HG02610 (cell line): Measurements from ENCODE around the gene SRP68.

Experiments
- ATAC-seq: cut with Tn5 transposase; IDR thresholded peaks from one replicate; pipeline ENCODE4 v1.9.1; 2021; ENCODE audit warnings: mild to moderate bottlenecking, moderate library complexity; ENCODE audit not compliant: unreplicated experiment

Gene SRP68

DNA sequence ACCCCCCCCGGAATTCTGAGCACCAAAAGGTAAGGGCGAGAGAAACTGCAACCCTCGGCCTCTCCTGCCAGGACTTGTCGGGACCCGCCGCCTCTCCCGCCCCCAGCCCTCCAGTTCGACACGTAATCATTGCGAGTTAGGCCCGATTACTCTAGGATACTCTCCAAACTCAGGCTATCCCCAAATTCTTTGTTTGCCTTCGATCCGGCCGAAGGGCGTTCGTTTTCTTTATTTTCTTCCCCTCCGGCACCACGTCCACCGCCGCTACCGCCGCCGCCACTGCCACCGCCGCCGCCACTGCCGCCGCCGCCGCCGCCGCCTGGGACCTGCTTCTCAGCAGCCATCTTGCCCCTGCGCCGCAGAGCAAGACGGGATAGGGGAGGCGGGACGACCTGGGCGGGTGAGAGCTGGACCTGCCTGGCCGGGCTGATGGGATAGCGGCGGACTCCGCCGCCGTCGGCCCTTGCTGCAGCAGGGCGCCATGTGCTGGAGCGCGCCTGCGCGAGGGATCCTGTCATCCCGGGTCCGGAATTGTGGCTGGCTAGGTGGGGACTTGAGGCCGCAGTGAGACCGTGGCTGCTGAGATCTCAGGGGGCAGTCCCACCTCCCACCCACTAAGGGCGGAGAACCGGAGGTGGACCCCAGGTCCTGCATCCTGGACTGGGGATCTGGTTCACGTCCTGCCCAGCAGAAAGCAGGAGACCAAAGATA lies at the start of gene SRP68:
TSS of gene SRP68 (minus strand) at position 370 of the 711 bp plus-strand sequence. CDS start at position 344, 26 bp downstream.
- peak; percentile 96 for ATAC-seq

- ATAC-seq = no peak
These were observed 49.7 kb upstream of the SRP68 start for GRCh38 chr17:76121932-76122430.

GRCh38 chr17:76120658-76121008 lies 48.3 kb upstream of the SRP68 start:
- ATAC-seq = no peak

DNA sequence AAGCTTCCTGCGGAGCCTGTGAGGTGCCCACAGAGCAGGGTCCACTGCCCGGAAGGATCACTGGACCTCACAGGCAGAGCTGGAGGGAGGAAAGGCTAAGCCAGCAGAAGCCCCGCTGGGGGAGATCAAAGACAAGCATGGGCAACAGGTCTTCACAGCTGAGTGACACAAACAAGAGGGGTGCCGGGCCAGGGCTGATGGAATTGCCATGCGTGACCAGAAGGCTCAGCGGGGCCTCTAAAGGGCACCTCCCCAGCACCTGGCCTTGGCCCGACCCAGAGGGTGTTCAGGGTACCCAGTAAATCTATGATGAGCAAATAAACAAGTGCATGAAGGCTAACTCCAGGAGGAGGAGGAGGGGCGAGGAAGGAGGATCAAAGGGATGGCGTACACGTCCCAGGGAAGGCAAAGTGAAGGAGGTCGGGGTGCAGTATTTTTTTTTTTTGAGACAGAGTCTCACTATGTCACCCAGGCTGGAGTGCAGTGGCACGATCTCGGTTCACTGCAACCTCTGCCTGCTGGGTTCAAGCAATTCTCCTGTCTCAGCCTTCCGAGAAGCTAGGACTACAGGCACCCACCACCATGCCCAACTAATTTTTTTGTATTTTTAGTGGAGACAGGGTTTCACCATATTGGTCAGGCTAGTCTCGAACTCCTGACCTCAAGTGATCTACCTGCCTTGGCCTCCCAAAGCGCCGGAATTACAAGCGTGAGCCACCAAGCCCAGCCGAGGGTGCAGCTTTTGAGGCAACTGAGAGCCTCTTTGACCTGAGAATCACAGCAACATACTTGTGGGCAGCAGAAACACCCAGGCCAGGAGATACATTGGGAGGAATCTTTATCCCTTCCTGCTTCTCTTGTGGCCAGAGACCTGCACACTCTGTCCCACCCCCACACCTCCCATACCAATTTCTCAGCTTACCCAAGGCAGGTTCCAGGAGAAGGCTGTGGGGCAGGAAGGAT lies 47.4 kb upstream of the SRP68 start:
- ATAC-seq = no peak

DNA sequence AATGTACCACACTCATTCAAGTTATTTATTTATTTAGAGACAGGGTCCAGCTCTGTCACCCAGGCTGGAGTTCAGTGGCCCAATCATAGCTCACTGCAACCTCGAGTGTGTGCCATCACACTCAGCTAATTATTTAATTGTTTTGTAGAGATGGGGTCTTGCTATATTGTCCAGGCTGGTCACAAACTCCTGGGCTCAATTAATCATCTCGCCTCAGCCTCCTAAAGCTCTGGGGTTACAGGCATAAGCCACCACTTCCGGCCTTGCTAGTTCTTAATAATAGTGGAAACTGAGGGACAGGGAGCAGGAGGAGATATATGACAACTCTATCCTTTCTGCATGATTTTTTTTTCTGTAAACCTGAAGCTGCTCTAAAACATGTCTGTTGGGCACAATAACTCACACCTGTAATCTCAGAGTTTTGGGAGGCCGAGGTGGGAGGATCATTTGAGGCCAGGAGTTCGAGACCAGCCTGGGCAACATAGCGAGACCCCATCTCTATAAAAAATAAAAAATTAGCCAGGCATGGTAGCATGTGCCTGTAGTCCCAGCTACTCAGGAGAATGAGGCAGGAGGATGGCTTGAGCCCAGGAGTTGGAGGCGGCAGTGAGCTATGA lies 42.9 kb upstream of the SRP68 start:
- no peak for ATAC-seq

GRCh38 chr17:76111956-76112355 lies 39.6 kb upstream of the SRP68 start:
- ATAC-seq = no peak

GRCh38 chr17:76107509-76107908 lies 35.2 kb upstream of the SRP68 start:
- no peak for ATAC-seq

DNA sequence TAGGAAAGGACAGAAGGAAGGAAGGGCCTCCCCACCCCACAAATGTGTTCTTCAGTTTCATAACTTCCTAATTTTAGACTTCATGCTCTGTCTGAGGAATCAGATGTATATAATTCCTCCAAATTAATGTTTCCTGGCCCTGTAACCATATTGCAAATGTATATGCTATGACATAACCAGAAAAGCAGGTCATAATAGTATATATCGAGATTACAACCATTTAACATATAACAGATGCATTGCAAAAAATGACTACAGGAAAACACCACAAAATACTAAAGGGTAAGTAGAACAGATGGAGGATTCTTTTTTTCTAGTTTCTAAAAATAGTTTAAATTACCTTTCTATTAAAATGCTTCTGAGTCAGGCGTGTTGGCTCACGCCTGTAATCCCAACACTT lies 34.4 kb upstream of the SRP68 start:
- ATAC-seq = no peak

GRCh38 chr17:76104896-76105231 lies 32.5 kb upstream of the SRP68 start:
- no peak for ATAC-seq

- no peak for ATAC-seq
These were observed 32.0 kb upstream of the SRP68 start for GRCh38 chr17:76104140-76104895.

DNA sequence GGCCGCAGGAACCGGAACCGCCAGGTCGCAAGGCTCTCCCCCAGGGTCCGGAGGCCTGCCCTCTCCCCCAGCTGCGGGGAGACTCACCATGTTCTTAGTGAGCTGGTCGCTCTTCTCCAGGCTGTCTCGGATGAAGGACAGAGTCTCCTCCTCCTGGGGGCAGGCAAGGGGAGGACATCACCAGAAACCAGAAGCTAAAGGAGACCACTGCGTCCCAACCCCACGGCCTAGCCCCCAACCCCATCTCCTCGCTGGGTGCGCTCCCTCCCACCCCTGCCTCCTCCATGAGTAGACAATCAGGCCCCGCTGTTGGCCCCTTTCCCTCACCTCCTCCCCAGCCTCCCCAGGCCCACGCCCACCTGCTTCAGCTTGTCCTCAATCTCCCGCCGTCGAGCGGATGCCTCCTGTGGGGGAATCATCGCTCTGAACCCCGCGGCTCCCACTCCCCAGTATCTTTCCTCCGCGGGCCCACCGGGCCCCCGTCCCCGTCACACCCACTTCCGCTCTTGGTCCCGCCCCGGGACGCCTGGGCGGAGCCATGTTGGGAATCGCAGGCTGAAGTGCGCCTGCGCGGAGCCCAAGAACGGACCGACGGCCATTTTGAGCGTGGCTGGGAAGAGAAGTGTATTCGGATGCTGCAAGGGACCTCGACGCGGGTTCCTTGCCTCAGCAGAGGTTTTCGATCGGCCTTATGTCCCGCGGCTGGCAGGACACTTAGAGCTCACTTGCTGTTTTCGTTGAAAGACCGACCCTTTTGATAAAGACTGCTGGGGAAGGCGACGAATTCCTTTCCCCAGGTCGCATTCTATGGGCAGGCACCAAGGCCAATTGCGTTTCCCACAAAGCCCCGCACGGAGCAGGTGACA lies 31.2 kb upstream of the SRP68 start, which contains the start of gene EXOC7:
TSS of gene EXOC7 (minus strand) at position 514 of the 866 bp plus-strand sequence. CDS start at position 419, 95 bp downstream.
- peak; percentile 87 for ATAC-seq

DNA sequence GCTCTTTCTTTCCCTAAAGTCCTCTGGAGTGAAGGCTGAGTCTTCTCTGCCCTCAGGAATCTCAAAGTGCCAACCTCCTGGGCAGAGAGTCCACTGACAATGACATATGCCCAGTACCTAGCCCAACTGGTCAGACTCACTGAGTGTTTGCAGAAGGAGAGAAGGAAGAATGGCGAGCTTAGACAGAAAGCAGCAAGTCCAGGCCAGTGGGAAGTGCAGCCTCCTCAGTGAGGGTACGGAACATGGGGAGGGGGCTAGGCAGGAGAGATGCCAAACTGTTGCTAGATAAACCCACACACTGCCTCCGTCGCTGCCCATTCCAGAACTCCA lies 30.6 kb upstream of the SRP68 start:
- ATAC-seq = no peak

DNA sequence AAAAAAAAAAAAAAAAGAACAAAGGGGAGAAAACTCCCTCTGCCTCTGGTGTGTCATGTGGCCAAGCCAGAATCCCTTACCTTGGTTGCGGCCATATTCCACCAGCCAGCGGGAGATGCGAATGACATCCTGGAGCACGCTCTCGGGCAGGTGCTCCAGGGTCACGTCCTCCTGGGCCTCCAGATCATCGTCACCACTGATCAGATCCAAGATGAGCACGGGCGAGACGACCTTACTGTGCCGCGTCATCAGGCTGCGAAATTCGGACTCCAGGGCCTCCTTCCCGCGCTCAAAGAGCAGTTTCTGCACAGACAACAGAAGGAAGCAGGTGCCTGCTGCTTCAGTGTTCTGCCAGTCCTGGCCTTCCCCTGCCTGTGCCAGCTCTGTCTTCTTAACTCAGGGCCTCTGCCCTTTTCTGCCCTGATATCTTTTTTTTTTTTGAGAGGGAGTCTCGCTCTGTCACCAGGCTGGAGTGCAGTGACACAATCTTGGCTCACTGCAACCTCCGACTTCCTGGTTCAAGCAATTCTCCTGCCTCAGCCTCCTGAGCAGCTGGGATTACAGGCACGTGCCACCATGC lies 25.5 kb upstream of the SRP68 start:
- ATAC-seq = no peak

- no peak for ATAC-seq
These were observed 23.6 kb upstream of the SRP68 start for GRCh38 chr17:76095943-76096342.

- ATAC-seq = no peak
These were observed 21.7 kb upstream of the SRP68 start for GRCh38 chr17:76094046-76094445.

DNA sequence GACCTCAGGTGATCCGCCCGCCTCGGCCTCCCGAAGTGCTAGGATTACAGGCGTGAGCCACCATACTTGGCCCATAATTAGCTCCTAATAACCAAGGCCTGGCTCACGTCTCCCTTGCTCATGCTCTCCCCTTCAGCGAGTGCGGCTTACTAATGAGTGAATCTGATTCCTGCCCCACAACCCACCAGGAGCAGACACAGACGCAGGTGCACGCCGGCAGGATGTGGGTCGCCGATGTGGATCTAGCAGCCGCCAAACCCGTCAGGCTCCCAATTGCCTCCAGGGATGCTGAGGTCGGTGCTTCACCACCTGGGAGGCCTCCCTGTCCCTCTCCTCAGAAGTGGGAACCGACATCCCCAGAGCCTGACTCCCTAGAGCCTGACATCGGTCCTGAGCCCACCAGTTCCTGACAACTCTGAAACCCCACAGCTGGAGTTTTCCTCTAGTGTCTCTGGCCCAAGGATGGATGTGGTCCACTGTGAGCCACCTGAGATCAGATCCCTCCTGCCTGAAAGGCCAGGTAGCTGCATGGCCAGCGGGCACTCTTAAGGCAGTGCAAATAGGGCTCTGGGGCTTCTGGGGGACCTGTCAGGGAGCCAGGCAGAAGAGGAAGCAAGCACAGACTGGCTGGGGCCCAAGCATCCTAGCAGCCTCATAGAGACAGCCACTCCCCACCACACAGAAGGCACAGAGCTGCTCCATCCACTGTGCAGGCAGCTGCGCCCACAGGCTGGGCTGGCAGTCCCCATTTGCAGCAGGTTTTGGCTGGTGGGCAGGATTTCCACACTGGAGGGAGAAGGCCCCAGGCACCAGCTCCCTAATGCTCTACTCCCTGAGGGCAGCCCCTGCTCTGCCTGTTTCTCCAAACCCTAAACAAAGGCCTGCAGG lies 20.5 kb upstream of the SRP68 start:
- ATAC-seq = no peak

- ATAC-seq = no peak
These were observed 19.4 kb upstream of the SRP68 start for GRCh38 chr17:76091526-76092286.
